IMR-90 (cell line): ENCODE measurements around the gene FKBP11. TPM values are rescaled to one million over a fixed set of nuclear protein-coding genes. Genes with fewer than 3 reads are reported as not detected.

Experiments used
- ATAC-seq: fragments of 200-7000 bp; cut with Tn5 transposase; 2 replicates; pipeline ENCODE4 v1.9.1; 2020; ENCODE audit warnings: low read depth, mild to moderate bottlenecking, moderate library complexity
- BruUV-seq: library from RNA; stranded (reverse); fragments of 400-500 nt; replicated peaks from 2 replicates; lab custom pipeline; 2021; lab: Mats Ljungman, UMichigan
- CTCF ChIA-PET: fragments of 300-600 bp; formaldehyde crosslinking; extraction: SDS; loops from one replicate; lab custom pipeline; 2021; ENCODE audit warnings: antibody characterized with exemption; lab: Yijun Ruan, JAX
- POLR2A ChIA-PET: fragments of 300-600 bp; sonication (Branson Sonifier 250); formaldehyde crosslinking; loops from one replicate; lab custom pipeline; 2022; ENCODE audit warnings: antibody characterized with exemption; ENCODE audit not compliant: unreplicated experiment; lab: Charles Lee
- DNase-seq: peaks from one replicate; pipeline ENCODE4 v3.0.0; 2013
- H2AFZ ChIP-seq: replicated peaks from 2 replicates; pipeline ENCODE3; 2013; ENCODE audit warnings: low read length, mild to moderate bottlenecking; ENCODE audit not compliant: poor library complexity
- H2AK5ac ChIP-seq: 2 replicates; pipeline ENCODE4 v1.6.1; 2013; ENCODE audit warnings: low read depth, low read length, inconsistent platforms
- H2AK9ac ChIP-seq: replicated peaks from 2 replicates; pipeline ENCODE3; 2013; ENCODE audit warnings: mild to moderate bottlenecking, low read depth, low read length, moderate library complexity; ENCODE audit not compliant: poor library complexity
- H2BK120ac ChIP-seq: 2 replicates; pipeline ENCODE4 v1.6.1; 2013; ENCODE audit warnings: low read depth, low read length, inconsistent platforms
- H2BK15ac ChIP-seq: 3 replicates; pipeline ENCODE4 v1.6.1; 2013; ENCODE audit warnings: low read depth, low read length, inconsistent platforms
- H2BK20ac ChIP-seq: 2 replicates; pipeline ENCODE4 v1.6.1; 2013; ENCODE audit warnings: low read depth, mild to moderate bottlenecking, inconsistent platforms, low read length, moderate library complexity
- H2BK5ac ChIP-seq: 2 replicates; pipeline ENCODE4 v1.6.1; 2013; ENCODE audit warnings: mild to moderate bottlenecking, low read depth, low read length, inconsistent platforms; ENCODE audit not compliant: poor library complexity, severe bottlenecking
- H3K14ac ChIP-seq: replicated peaks from 2 replicates; pipeline ENCODE4 v1.6.1; 2013; ENCODE audit warnings: low read depth, low read length, inconsistent platforms
- H3K18ac ChIP-seq: 2 replicates; pipeline ENCODE4 v1.6.1; 2013; ENCODE audit warnings: low read depth, low read length, control low read depth
- H3K23ac ChIP-seq: 2 replicates; pipeline ENCODE4 v1.6.1; 2013; ENCODE audit warnings: low read depth, low read length, inconsistent platforms
- H3K27ac ChIP-seq: 2 replicates; pipeline ENCODE4 v1.5.1; 2013; ENCODE audit warnings: mild to moderate bottlenecking, control low read depth, low read length; ENCODE audit not compliant: insufficient read depth
- H3K27me3 ChIP-seq: 2 replicates; pipeline ENCODE4 v1.6.1; 2013; ENCODE audit warnings: low read length; ENCODE audit not compliant: control insufficient read depth, insufficient read depth
- H3K36me3 ChIP-seq: 2 replicates; pipeline ENCODE4 v1.6.1; 2013; ENCODE audit warnings: low read length, mixed read lengths; ENCODE audit not compliant: control insufficient read depth, insufficient read depth
- H3K4ac ChIP-seq: 2 replicates; pipeline ENCODE4 v1.6.1; 2013; ENCODE audit warnings: low read depth, low read length, inconsistent platforms
- H3K4me1 ChIP-seq: 2 replicates; pipeline ENCODE4 v1.6.1; 2013; ENCODE audit warnings: low read length, mixed read lengths; ENCODE audit not compliant: control insufficient read depth, insufficient read depth
- H3K4me2 ChIP-seq: 2 replicates; pipeline ENCODE4 v1.6.1; 2013; ENCODE audit warnings: low read depth, mild to moderate bottlenecking, control low read depth, low read length, moderate library complexity
- H3K4me3 ChIP-seq: 2 replicates; pipeline ENCODE4 v1.5.1; 2013; ENCODE audit warnings: low read depth, mild to moderate bottlenecking, control low read depth, low read length, moderate library complexity; ENCODE audit not compliant: insufficient read depth
- H3K56ac ChIP-seq: 2 replicates; pipeline ENCODE4 v1.6.1; 2013; ENCODE audit warnings: low read length, inconsistent platforms; ENCODE audit not compliant: insufficient read depth; ENCODE audit errors: extremely low read depth
- H3K79me1 ChIP-seq, 2 experiments: 2 replicates each; pipeline ENCODE4 v1.6.1; 2013; ENCODE audit warnings: low read length in 2 of 2, inconsistent platforms in 1 of 2, low read depth in 1 of 2
- H3K9ac ChIP-seq: 2 replicates; pipeline ENCODE4 v1.6.1; 2013; ENCODE audit warnings: low read depth, low read length, control low read depth
- H3K9me1 ChIP-seq: 2 replicates; pipeline ENCODE4 v1.6.1; 2013; ENCODE audit warnings: low read length, inconsistent platforms; ENCODE audit not compliant: insufficient read depth
- H3K9me3 ChIP-seq: 2 replicates; pipeline ENCODE4 v1.6.1; 2013; ENCODE audit warnings: low read length; ENCODE audit not compliant: control insufficient read depth, insufficient read depth
- H4K20me1 ChIP-seq: 2 replicates; pipeline ENCODE4 v1.6.1; 2013; ENCODE audit warnings: low read length, inconsistent platforms; ENCODE audit not compliant: insufficient read depth
- H4K5ac ChIP-seq: 2 replicates; pipeline ENCODE4 v1.6.1; 2013; ENCODE audit warnings: mild to moderate bottlenecking, low read depth, low read length, control low read depth
- H4K8ac ChIP-seq, 2 experiments: 2 replicates each; pipeline ENCODE4 v1.6.1; 2013; ENCODE audit warnings: low read depth in 2 of 2, low read length in 2 of 2, control low read depth in 1 of 2, inconsistent platforms in 1 of 2
- H4K91ac ChIP-seq: 2 replicates; pipeline ENCODE4 v1.6.1; 2013; ENCODE audit warnings: low read depth, low read length, inconsistent platforms; ENCODE audit not compliant: insufficient read depth
- BHLHE40 ChIP-seq: fragments of 150-350 bp; IDR thresholded peaks from 2 replicates; pipeline ENCODE4 v1.6.1; 2016; ENCODE audit warnings: mild to moderate bottlenecking, low read depth, low read length
- CHD1 ChIP-seq: IDR thresholded peaks from 2 replicates; pipeline ENCODE4 v1.6.1; 2012; ENCODE audit warnings: low read depth, low read length, improper control_type of control experiment
- ELK1 ChIP-seq: fragments of 150-350 bp; IDR thresholded peaks from 2 replicates; pipeline ENCODE4 v1.6.1; 2016; ENCODE audit warnings: low read depth, mild to moderate bottlenecking, low read length, moderate library complexity, borderline replicate concordance
- MAFK ChIP-seq: IDR thresholded peaks from 2 replicates; pipeline ENCODE4 v1.6.1; 2012; ENCODE audit warnings: low read depth, low read length, improper control_type of control experiment
- POLR2A ChIP-seq: IDR thresholded peaks from 2 replicates; pipeline ENCODE4 v1.6.1; 2012; ENCODE audit warnings: mild to moderate bottlenecking, low read depth, low read length
- RCOR1 ChIP-seq: IDR thresholded peaks from 2 replicates; pipeline ENCODE4 v1.6.1; 2012; ENCODE audit warnings: mild to moderate bottlenecking, low read length, improper control_type of control experiment; ENCODE audit not compliant: insufficient replicate concordance
- SMC3 ChIP-seq: fragments of 150-350 bp; IDR thresholded peaks from 2 replicates; pipeline ENCODE4 v1.6.1; 2016; ENCODE audit warnings: low read depth, mild to moderate bottlenecking, antibody characterized with exemption, low read length, moderate library complexity
- WGBS, 2 experiments: methylation state at CpG; one replicate each; pipeline versions ENCODE4 v1.1.5 to v1.1.7; 2013; ENCODE audit warnings: missing lambda C conversion rate in 2 of 2; ENCODE audit not compliant: insufficient read length in 1 of 2; ENCODE audit errors: extremely low coverage in 2 of 2; 5-methylcytosine and 5-hydroxymethylcytosine counted together
- dilution Hi-C: fragments of 300-500 bp; cut with HindIII; formaldehyde crosslinking; loops from one replicate; pipeline ENCODE4 v1.14.3; 2018; ENCODE audit warnings: low sequenced_read_pairs; ENCODE audit not compliant: unreplicated experiment
- in situ Hi-C: fragments of 300-500 bp; cut with MboI; formaldehyde crosslinking; loops from 3 replicates; pipeline ENCODE4 v1.14.3; 2019; ENCODE audit warnings: low sequenced_read_pairs, inconsistent platforms, mixed read lengths
- intact Hi-C: fragments of 100-400 bp; cut with micrococcal nuclease; formaldehyde crosslinking; loops from 2 replicates; pipeline ENCODE4 v1.10.0; 2022
- polyA plus RNA-seq, 3 experiments: library from polyadenylated mRNA; depleted of rRNA; stranded (reverse); fragments of >200 nt; gene quantifications; 2 replicates each; pipeline ENCODE4 v1.2.3, GENCODE V29; 2012; ENCODE audit warnings: low replicate concordance in 1 of 3
- total RNA-seq: library from RNA; depleted of rRNA; stranded (reverse); fragments of >200 nt; gene quantifications from 2 replicates; pipeline ENCODE4 v1.2.3, GENCODE V29; 2012
- TF ChIP-seq, protein P1 (sequence below): fragments of 150-350 bp; IDR thresholded peaks from 2 replicates; pipeline ENCODE4 v1.6.1; 2017; ENCODE audit warnings: mild to moderate bottlenecking, antibody characterized with exemption, low read length, low read depth

Gene FKBP11
- total and polyA plus RNA-seq, 2 of the 4 experiments (the other 2 are of a cell fraction): 5.0 to 40.0 TPM

DNA sequence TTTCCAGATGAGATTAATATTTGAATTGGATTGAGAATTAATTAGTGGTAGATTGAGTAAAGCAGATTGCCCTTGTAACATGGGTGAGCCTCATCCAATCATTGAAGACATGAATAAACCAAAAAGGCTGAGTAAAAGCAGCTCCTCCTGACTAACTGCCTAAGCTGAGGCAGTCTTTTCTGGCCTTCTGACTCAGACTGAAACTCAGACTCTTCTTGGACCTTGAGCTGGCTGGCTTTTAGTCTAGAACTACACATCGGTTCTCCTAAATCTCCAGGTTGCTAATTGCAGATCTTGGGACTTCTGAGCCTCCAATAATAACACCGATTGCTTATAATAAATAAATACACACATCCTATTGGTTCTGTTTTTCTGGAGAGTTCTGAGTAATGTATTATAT is 24.0 kb downstream of the FKBP11 start:
- CTCF ChIA-PET: interaction anchor here (0.7 to 2.0 kb wide), 4 partner anchors 10 to 84 kb away, joined by 3 to 8 read pairs (median 3); no protein-coding TSS in a partner anchor

More for the DNA sequence above, 24.0 kb downstream of the FKBP11 start:
- Histone ChIP-seq H2AK9ac (no peak overlapping the region), H3K36me3 (no peaks in the 10 kb centered on the region), H3K18ac (no peak overlapping the region), H4K91ac (no peak overlapping the region), H3K9me3 (no peaks in the 10 kb centered on the region), H2AFZ (no peak overlapping the region), H3K79me1 (no peaks in the 10 kb centered on the region), H3K23ac (no peak overlapping the region), H3K27me3 (peaks cover 2% of the 10 kb centered on the region), H4K8ac (no peak overlapping the region), H3K9me1 (no peaks in the 10 kb centered on the region), H3K56ac (no peak overlapping the region), H2BK5ac (no peak overlapping the region), H2BK120ac (no peak overlapping the region), H3K27ac (no peak overlapping the region), H4K20me1 (no peaks in the 10 kb centered on the region), H3K14ac (no peak overlapping the region), H3K9ac (no peak overlapping the region), H3K4me3 (no peak overlapping the region), H2BK15ac (no peak overlapping the region), H2BK20ac (no peak overlapping the region), H3K4me1 (no peaks in the 10 kb centered on the region; the same call in 1 of the 2 replicates), H3K4me2 (no peak overlapping the region), H3K4ac (no peak overlapping the region), H4K5ac (no peak overlapping the region), H2AK5ac (no peak overlapping the region)
- no CpG with 5 or more reads among the region's 2 CpGs for WGBS, 2 experiments
- POLR2A ChIA-PET: no interaction called here
- intact Hi-C loops: no loop called here
- BruUV-seq: no TSS peak
- in situ Hi-C loops: no loop called here
- ATAC-seq (peak; percentile 44; the same call in 1 of the 2 replicates), DNase-seq (peak; percentile 52)
- dilution Hi-C loops: no loop called here
- TF ChIP-seq, protein P1, sequence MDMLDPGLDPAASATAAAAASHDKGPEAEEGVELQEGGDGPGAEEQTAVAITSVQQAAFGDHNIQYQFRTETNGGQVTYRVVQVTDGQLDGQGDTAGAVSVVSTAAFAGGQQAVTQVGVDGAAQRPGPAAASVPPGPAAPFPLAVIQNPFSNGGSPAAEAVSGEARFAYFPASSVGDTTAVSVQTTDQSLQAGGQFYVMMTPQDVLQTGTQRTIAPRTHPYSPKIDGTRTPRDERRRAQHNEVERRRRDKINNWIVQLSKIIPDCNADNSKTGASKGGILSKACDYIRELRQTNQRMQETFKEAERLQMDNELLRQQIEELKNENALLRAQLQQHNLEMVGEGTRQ: no peak
- TF ChIP-seq CHD1: no peak
- no peak for TF ChIP-seq ELK1
- TF ChIP-seq RCOR1: no peak
- no peak for TF ChIP-seq SMC3
- TF ChIP-seq POLR2A: no peak
- TF ChIP-seq MAFK: no peak
- TF ChIP-seq BHLHE40: no peak
